HG03135 (cell line): ENCODE results near the gene ZC3H12D.
"Not testable (repeated sequence)": the region's sequence is repeated elsewhere in the genome, so short reads cannot be mapped to it uniquely, and the experiment has no call there.

Experiments
- ATAC-seq: cut with Tn5 transposase; IDR thresholded peaks from one replicate; pipeline ENCODE4 v1.9.1; 2021; ENCODE audit warnings: mild to moderate bottlenecking, moderate library complexity; ENCODE audit not compliant: unreplicated experiment

The ZC3H12D gene

DNA sequence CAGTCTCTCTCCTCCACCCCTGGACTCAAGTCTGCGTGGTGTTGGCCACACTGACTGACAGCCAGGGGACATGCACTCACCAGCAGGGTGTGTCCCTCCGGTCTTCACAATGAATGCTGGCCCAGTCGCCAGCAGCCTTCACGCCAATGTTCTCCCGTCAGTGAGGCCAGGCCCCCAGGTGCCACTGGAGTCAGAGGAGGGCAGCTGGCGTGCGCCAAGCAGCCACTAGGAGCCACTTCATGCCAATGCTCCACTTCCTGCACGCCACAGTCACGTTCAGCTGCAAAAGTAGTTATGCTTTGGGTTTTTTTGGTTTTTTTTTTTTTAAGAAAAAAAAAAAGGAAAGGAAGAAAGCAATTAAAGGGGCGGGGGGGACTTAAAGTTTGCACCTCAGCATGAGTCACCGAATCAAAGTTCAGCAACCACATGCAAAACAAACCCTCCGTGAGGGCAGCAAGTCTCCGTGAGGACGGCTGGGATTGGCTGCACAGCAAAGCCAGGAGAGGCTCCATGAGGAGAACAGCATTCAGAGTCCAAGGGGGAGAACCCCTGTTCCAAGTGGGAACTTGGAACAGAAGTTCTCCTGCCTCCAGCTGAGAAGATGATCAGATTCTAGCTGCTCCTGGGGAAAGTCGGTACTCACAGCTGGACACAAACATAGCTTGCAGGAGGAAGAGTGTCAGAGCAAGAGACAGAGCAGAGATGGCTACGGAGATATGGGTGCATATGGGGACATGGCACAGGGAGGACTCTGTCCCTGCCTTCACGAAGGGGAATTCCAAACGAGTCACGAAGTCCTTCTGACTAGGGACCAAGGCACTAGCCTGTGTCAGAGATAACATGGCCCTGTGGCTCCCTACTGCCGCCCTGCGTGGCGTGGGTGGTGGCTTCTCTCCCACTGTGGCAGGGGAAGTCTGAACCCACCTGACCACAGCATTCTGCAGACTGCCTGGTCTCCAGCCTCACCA lies at the start of gene ZC3H12D:
Gene ZC3H12D (minus strand): TSS at position 282 of the 968 bp plus-strand sequence. CDS start 10,471 bp downstream, outside the sequence.
- peak; percentile 47 for ATAC-seq

DNA sequence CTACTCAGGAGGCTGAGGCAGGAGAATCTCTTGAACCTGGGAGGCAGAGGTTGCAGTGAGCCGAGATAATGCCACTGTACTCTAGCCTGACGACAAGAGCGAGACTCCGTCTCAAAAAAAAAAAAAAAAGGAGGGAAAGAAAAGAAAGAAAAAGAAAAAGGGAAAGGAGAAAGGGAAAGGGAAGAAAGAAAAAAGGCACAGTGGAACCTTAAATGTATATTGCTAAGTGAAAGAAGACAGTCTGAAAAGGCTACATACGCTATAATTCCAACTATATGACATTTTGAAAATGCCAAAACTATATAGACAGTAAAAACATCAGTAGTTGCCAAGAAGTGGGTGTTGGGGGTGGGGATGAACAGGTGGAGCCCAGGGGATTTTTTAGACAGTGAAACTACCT lies 44.8 kb upstream of the ZC3H12D start:
- no peak for ATAC-seq

DNA sequence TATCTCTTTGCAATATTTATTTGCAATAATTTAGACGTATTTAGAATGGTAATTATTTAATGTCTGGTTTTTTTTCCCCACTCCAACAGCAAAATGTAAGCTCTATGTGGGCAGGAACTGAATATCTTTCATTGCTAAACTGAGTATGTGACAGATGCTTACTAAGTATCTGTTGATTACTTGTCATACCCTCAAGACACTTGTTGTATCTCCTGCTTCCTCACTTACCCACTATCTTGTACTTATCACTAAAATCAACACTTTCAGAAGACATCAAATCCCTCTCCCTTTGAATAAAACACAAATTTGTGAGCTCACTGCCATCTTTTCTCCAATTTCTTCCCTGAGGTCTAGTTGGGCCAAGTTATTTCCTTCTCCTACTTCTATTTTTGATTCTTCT lies 30.7 kb upstream of the ZC3H12D start:
- ATAC-seq = no peak

DNA sequence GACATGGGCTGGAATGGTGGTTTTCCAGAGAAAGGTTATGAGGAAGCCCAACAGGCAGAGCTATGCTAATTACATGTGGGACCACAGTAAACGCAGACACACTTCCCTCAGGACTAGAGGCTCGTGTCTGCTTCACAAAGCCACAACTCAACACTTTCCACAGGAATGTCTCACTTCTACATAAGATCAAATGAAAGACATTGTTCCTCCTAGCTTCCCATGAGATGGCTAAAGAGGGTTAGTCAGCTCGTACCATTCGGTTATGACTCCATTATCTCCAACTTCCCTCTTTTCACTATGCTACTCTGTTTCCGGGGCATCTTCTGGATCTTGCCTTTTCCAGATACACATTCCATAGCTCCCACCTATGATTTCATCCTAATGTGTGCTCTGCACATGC lies 29.1 kb upstream of the ZC3H12D start:
- no peak for ATAC-seq

DNA sequence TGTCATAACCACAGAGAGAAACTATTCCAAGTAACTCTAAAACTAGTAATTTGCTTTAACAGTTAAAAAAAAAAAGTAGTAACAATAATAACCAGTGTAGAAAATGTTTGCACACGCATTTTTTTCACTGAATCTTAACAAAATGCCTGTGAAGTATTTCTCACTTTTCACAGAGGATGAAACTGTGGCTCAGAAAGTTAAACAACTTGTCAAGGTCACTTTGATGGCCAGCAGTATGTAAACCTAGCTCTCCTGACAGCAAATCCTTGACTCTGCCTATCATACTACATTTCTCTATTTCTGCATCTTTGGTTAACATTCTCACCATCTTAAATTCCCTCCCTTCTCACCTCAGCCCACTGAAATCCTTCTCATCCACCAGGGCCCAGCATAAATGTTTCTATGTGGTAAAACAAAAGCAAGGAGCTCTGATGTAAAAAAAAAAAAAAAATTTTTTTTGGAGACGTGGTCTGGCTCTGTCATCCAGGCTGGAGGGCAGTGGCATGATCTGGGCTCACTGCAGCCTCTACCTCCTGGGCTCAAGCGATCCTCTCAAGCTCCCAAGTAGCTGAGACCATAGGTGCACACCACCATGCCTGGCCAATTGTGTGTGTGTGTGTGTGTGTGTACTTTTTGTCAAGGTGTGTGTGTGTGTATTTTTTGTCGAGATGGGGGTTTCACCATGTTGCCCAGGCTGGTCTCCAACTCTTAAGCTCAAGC lies 26.1 kb upstream of the ZC3H12D start:
- ATAC-seq = no peak

DNA sequence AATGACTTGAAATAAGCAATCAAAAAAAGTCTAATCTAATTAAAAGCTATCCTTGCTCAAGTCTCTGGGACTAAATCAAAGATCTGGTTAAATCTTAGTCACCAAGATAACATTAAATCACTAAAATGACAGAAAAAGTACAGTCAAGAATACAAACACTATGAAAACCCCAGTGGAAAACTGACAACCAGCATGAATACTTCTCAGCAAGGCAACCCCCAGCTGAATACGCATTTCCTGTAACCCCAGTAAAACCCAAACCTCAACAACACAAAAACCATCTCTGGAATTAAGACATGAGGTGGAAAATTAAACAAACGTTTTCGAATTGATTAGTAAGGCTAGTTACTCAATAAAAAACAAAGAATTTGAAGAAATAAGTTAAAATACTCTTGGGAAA lies 23.7 kb upstream of the ZC3H12D start:
- no peak for ATAC-seq

DNA sequence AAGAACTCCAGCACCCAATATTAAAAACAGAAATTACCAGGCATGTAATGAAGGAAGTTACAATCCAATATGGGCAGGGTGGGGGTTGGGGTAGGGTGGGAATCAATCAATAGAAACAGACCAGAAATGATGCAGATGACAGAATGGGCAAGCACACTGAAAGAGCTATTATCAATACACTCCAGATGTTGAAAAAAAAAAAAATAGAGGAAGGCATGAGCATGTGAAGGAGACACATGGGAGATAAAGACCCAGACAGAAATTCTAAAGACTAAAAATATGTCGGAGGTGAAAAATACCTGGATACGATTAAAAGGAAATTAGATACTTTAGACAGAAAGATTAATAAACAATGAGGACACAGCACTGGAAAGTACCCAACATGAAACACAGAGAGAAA lies 19.1 kb upstream of the ZC3H12D start:
- ATAC-seq = no peak

DNA sequence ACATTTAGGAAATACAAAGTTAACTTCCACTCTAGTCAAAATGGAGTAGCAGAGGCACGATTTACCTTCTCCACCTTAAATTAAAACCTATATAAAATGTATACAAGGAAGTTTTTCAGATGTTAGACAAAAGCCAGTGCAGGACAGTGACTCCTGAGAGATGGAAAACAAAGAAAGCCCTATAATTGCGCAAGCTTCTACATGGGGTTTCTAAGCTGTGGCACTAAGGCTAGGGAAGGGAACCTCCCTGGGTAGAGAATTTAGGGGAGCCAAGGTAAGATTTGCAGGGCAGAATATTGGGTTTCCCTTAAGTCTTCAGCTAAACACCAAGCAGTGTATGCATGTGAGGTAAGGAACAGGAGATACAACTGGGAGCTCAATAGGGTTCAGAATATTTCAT lies 18.5 kb upstream of the ZC3H12D start:
- ATAC-seq = no peak

DNA sequence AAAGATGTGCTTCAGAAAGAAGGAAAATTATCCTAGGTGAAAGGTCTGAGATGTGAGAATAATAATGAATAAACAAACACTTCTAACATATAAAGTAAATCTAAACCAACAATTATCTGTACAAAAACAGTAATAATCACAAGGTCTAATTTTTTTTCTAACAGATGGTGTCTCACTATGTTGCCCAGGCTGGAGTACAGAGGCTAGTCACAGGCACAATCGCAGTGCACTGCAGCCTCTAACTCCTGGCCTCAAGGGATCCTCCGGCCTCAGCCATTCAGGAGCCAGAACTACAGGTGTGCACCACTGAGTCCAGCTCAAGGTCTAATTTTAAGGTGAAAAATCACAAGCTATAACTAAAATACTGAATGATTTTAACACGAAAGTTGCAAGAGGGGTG lies 17.0 kb upstream of the ZC3H12D start:
- ATAC-seq = no peak

DNA sequence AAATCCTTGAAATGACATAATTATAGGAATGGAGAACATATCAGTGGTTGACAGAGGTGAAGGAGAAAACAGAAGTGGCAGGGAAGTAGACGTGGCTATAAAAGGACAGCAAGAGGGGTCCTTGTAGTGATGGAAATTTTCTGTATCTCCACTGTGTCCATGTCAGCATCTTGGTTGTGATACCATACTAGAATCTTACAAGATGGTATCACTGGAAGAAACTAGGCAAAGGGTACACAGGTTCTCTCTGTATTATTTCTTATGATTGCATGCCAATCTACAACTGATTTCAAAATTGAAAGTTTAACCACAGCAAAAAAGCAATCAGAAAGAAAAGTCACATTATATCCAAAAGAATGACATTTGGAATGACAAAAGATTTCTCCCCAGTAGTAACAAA lies 16.4 kb upstream of the ZC3H12D start:
- ATAC-seq = no peak

DNA sequence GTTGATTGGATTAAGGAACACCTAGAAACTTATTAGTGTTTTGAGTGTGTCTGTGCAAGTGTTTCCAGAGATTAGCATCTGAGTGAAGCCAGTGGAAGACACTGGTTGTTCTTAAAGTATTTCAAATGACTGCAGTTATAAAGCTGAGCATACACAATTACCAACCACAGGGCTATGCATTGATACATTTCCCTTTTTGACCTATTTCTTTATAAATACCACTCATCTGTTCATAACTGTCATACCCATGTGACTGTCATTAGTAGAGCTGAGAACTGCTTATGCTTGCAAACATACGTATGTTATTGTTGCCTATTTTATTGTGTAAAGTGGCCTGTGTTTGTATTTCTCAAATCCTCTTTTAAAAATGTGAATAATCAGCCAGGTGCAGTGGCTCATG lies 15.3 kb upstream of the ZC3H12D start:
- no peak for ATAC-seq

DNA sequence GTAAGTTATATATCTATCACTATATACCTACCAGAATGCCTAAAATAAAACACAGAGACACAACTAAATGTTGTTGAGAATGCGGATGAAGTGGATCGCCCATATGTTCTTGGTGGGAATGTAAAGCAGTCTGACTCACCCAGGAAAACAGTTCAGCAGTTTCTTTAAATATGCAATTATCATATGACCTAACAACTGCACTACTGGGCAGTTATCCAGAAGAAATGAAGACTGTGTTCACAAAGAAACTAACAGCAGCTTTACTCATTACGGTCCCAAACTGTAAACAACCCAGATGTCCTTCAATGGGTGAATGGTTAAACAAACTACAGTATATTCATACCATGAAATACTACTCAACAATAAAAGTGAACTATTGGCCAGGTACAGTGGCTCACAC lies 14.3 kb upstream of the ZC3H12D start:
- no peak for ATAC-seq

DNA sequence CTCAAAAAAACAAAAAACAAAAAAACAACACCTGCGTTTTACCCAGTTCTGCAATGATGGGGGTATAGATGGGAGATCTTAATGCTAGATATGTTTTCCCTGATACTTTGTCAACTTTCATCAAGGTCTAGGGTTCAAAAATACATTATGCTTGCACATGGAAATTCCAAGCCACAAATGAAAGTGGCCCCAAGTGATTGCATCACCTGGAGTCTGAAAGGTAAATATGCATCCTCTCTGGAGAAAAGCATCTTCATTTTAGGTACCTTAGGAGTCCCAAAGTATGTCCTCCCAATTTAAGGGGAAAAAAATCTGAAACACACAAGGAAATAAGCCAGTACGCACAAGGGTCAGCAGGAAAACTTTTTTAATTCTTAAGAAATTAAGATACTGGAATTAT lies 12.6 kb upstream of the ZC3H12D start:
- no peak for ATAC-seq

DNA sequence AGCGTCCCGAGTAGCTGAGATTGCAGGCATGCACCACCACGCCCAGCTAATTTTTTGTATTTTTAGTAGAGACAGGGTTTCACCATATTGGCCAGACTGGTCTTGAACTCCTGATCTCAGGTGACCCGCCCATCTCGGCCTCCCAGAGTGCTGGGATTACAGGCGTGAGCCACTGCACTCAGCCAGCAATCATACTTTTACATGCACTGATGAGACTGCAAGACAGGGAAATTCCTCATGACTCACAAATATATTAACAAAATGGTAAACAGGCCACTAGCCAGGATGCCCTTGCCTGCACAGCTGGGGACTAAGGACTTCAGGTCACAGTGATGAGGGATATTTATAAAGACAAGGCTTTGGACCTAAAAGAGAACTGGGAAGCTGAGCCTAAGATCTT lies 11.8 kb upstream of the ZC3H12D start:
- not testable (repeated sequence) for ATAC-seq

DNA sequence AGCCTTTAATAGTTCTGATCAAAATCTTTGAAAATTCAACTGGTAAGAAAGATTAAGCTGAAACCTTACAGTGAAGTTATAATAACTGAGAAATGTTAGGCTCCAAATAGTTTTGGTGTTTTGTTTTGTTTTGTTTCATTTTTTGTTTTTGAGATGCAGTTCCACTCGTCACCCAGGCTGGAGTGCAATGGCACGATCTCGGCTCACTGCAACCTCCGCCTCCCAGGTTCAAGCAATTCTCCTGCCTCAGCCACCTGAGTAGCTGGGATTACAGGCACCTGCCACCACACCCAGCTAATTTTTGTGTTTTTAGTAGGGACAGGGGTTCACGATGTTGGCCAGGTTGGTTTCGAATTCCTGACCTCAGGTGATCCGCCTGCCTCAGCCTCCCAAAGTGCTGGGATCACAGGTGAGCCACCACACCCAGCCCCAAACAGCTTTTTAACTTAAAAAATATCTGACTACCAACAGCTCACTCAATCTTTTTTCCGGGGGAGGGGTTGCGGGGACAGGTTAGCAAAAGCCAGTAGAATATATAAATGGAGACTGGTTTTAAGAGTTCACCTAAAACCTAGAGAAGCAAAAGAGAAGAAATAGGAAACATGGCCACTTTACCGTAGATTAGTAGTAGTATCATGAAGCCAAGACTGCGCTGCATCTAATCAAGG lies 10.7 kb upstream of the ZC3H12D start:
- not testable (repeated sequence) for ATAC-seq

DNA sequence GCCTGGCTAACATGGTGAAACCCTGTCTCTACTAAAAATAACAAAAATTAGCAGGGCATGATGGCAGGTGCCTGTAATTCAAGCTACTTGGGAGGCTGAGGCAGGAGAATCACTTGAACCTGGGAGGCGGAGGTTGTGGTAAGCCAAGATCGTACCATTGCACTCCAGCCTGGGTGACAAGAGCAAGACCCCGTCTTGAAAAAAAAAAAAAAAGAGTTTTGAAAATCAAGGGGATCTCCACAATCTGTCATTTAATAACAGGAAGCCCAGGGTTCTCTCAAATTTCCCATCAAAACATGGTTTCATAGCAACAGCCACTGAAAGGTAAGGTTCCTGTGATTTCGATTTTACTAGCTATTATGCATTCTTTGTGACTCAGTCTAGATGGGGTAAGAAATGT lies 10.0 kb upstream of the ZC3H12D start:
- peak; percentile 80 for ATAC-seq

DNA sequence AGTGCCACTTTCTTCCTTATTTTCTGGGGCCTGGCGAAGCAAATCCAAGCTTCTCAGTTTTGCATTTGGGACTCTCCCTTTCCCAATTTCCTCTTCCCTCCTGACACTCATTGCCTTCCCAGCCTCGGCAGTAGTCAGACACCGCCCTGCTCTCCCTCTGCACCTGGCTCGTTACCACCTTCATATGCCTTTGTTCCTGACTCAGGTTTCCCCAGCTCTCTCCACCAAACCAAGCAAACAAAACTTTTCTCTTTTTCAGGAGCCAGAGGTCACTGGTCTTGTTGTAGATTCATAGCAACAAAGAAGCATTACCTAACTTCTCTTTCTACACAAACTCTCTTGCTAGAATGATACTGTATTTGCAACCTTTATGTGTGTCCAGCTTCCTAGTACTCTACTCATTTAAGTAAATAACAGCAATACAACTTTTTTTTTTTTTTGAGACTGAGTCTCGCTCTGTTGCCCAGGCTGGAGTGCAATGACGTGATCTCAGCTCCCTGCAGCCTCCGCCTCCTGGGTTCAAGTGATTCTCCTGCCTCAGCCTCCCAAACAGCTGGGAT lies 9.0 kb upstream of the ZC3H12D start:
- ATAC-seq = no peak

DNA sequence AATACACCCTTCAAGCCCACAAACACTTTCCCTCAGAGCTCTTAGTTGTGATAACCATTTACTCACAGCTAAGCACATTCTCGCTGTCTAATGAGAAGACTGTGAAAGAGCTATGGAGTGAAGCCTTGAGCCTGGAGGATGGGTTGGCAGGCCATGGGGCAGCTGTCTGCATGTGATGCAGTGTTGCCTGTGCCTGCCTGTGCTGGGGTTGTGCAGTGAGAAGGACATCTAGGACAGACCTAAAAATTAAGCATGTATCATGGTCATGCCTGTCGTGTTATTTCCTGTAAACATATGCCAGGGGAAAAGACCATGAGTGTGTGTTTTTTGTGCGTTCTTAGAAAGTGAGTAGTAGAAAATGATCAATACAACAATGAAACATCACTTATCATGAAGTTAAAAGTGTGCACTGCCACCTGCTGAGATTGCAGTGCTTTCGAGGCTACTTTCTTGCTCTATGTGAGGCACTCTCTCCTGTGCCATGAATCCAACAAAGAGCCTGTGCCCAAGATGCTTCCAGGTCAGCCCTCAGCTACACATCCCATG lies 8.1 kb upstream of the ZC3H12D start:
- ATAC-seq = no peak

DNA sequence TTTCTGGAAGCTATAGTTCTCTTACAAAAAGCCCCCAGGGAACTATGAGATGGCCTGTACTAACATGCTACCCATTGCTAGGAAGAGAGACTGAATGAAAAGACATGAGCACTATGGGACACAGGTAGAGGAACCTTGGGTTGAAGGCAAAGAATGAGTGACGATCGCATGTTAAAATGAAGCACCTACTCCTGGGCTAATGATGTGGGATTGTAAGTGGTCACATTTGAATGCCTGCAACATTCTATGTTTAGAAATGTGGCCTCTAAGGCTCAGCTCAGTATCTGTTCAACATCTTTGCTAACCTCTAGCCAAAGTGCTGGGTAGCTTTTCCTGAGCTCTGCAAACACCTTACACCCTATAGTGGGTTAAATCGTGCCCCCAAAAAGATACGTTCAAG lies 5.2 kb upstream of the ZC3H12D start:
- no peak for ATAC-seq

DNA sequence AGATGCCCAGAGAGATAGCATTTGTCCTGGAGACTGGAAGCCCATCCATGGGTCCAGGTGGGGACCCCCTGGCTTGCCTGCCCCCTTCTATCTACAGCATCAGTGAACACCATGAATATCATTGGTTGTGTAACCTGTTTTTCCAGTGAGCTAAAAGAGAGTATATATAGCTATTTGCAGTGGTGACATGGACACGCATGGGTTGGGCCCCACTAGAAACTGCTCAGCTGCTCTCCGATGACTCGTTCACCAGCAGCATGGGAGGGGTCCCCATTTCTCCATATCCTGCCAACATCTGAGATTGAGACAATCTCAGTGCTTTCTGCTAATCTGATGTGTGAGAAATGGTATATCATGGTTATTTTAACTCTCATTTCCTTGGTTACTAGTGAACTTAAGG lies 4.0 kb upstream of the ZC3H12D start:
- ATAC-seq = no peak

DNA sequence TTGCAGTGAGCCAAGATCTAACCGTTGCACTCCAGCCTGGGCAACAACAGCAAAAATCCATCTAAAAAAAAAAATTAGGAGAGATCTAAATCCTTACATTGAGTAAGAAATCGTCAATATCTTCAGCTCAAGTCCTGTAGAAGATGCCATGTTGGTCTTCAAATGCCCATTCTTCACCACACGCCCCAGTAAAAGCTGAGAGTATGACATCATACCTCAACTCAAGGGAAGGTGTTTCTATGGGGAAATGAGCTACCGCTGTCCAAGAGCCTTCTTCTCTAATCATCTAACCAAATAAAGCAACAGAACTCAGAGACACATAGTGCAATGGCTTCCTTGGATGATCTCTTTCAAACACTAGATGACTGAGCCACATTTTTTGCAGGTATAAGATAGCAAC lies 2.5 kb upstream of the ZC3H12D start:
- no peak for ATAC-seq
